GM18861 (cell line): Measurements from ENCODE around the gene ARAP3.
"Not testable (repeated sequence)": the region's sequence is repeated elsewhere in the genome, so short reads cannot be mapped to it uniquely, and the experiment has no call there.

ENCODE experiments used
- ATAC-seq: cut with Tn5 transposase; IDR thresholded peaks from one replicate; pipeline ENCODE4 v1.9.1; 2021; ENCODE audit not compliant: unreplicated experiment

Gene ARAP3, protein sequence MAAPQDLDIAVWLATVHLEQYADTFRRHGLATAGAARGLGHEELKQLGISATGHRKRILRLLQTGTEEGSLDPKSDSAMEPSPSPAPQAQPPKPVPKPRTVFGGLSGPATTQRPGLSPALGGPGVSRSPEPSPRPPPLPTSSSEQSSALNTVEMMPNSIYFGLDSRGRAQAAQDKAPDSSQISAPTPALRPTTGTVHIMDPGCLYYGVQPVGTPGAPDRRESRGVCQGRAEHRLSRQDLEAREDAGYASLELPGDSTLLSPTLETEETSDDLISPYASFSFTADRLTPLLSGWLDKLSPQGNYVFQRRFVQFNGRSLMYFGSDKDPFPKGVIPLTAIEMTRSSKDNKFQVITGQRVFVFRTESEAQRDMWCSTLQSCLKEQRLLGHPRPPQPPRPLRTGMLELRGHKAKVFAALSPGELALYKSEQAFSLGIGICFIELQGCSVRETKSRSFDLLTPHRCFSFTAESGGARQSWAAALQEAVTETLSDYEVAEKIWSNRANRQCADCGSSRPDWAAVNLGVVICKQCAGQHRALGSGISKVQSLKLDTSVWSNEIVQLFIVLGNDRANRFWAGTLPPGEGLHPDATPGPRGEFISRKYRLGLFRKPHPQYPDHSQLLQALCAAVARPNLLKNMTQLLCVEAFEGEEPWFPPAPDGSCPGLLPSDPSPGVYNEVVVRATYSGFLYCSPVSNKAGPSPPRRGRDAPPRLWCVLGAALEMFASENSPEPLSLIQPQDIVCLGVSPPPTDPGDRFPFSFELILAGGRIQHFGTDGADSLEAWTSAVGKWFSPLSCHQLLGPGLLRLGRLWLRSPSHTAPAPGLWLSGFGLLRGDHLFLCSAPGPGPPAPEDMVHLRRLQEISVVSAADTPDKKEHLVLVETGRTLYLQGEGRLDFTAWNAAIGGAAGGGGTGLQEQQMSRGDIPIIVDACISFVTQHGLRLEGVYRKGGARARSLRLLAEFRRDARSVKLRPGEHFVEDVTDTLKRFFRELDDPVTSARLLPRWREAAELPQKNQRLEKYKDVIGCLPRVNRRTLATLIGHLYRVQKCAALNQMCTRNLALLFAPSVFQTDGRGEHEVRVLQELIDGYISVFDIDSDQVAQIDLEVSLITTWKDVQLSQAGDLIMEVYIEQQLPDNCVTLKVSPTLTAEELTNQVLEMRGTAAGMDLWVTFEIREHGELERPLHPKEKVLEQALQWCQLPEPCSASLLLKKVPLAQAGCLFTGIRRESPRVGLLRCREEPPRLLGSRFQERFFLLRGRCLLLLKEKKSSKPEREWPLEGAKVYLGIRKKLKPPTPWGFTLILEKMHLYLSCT (N-terminal part only)

DNA sequence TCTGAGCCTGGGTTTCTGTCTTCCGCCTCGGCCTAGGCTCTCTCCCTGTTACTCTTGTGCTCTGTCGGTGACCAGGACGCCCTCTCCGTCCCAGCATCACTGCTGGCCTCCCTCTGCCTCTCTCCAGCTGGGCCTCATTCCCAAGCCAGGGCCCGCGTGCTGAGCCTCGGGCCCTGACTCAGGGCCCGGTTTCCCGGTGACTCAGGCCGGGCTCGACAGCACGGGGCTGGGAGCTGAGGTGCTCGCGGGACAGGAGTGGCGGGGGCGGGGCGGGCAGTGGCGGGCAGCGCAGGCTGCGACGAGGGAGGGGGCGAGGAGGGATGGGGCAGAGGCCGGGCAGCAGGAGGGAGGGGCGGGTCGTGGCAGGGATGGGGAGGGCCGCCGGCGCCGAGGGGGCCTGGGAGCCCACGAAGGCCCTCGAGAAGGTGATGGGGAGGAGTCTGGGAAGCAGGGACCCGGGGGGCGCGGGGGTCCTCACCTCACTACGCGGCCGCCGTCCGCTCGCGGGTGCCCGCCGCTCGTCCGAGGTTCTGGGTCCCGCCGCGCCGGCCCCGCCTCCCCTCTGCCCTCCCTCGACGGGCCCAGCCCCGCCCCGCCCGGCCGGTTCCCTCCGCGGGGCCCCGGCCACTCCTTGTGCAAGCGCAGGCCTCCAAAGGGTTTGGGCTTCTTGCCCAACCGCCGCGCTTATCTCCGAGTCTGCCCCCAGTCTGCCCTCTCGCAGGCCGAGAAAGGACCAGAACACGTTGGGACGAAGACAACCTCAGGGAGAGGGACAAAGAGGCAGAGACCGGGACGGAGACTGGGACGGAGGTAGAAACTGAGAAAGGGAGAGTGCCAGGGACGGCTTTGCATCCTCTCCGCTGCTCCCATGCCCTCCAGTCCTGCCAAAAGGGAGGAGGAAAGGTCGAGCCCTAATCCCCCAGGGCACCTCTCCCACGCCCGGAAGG, at the start of gene ARAP3:
ARAP3 (minus strand) TSS at position 536 of the 947 bp plus-strand sequence. CDS start 1,744 bp downstream, outside the sequence.
- no peak for ATAC-seq

DNA sequence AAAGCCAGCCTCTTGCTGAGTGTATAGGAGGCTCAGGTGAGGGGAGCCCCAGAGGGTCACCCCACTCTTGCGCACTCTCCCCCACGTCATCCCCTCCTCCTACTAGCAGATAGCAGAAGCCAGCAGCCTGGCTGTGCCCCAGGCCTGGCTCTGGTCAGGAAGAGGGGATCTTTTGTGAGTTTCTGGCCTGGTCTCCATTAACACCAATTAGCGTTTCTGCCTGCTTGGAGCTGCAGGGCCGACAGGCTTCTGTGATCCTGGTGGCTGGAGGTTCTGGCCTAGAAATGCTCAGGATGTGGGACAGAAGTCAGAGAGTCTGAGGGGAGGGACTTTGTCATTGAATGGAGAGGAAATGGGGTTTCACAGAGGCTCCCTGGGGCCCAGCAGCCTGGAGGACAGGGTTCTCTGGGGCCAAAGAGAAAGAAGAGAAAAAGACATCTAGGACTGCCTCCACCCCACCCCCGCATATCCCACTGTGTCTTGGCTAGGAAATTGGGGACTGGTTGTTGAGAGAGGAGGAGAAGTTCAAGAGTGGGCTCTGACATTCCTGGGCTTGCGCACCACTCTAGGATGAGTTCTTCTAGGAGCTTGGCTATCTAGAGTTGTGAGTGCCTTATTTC, 47.5 kb upstream of the ARAP3 start:
- no peak for ATAC-seq

DNA sequence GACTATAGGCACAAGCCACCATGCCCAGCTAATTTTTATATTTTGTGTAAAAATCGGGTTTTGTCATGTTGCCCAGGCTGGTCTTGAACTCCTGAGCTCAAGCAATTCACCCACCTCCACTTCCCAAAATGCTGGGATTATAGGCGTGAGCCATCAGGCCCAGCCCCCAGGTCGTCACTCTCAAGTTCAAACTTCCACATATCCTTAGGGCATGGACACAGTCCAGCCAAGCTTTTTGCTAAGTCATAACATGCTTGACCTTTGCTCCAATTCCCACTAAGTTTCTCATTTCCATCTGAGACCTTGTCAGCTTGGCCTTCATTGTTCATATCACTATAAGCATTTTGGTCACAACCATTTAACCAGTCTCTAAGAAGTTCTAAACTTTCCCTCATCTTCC, 43.9 kb upstream of the ARAP3 start:
- no peak for ATAC-seq

DNA sequence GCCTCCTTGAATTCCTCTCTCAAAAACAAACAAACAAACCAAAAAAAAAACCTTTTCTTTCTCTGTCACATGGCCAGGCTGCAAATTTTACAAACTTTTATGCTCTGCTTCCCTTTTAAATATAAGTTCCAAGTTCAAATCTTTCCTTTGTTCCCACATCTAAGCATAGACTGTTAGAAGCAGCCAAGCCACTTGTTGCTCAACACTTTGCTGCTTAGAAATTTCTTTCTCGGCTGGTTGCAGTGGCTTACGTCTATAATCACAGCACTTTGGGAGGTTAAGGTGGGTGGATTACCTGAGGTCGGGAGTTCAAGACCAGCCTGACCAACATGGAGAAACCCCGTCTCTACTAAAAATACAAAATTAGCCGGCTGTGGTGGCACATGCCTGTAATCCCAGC, 43.1 kb upstream of the ARAP3 start:
- ATAC-seq = not testable (repeated sequence)

DNA sequence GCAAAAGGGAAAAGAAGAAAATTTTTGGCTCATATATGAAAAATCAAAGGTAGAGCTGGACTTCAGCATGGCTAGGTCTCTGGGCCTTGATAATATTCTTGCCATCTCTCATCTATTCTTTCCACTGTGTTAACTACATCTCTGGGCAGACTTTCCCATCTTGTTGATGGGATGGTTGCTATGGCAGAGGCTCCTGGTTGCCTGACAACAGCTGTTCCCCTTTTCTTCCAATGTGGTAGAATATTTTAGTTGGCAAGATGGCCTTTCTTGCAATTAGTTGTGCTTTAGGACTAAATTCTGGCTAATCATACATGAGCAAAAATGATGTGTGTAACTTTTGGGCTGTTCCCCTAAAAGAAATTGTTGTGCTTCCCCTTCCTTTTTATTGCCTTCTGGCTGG, 40.2 kb upstream of the ARAP3 start:
- no peak for ATAC-seq

DNA sequence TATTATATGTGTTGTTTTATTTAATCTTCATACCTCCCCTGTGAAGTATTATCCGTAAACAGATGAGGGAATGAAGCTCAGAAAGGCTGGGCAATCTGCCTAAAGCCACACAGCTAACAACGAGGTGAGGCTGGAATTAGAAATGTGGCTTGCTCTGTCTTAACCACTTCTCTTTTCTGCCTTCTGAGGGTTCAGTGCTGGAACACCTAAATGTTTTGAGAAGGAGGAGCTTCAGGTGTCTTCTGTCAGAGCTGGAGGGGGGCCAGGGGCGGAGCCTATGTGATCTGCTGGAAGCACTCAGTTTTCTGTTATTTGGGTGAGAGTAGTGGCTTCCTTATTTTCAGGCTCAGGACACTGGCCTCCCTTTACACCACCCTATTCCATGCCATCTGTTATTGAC, 35.0 kb upstream of the ARAP3 start:
- no peak for ATAC-seq

DNA sequence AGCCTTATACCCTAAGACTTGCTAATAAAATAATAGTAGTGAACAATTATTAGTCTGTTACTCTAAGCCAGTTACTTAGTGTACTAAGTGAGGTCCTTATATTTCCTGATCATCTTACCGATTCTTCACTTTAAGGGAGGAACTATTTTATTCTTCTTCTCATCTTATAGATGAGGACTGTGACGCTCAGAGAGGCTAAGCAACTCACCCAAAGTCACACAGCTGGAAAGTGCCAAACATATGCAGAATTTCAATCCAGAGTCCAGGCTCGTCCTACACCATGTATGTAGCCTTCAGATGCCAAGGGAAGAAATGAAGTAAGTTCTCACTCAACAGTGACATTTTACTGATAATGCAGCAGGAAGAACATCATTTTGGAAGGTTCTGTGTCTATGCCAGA, 34.4 kb upstream of the ARAP3 start:
- ATAC-seq = no peak

DNA sequence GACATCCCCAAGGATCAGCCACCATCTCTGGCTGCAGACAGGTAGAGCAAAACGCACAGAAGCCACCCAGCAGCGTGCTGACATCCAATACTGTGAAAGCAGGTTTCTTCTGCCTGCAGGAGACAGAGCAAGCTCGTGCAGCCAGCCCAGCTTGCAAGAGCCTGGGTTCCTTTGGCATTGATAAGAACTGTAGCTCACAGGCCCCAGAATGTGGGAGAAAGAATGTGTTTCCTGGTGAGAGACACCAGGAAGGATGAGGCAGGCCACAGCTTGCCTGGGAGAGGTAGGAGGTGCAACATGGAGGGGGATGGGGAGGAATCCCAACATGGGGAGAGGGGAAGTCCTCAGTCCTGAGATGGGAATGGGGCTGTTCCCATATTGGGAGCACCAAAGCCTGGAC, 34.0 kb upstream of the ARAP3 start:
- no peak for ATAC-seq

DNA sequence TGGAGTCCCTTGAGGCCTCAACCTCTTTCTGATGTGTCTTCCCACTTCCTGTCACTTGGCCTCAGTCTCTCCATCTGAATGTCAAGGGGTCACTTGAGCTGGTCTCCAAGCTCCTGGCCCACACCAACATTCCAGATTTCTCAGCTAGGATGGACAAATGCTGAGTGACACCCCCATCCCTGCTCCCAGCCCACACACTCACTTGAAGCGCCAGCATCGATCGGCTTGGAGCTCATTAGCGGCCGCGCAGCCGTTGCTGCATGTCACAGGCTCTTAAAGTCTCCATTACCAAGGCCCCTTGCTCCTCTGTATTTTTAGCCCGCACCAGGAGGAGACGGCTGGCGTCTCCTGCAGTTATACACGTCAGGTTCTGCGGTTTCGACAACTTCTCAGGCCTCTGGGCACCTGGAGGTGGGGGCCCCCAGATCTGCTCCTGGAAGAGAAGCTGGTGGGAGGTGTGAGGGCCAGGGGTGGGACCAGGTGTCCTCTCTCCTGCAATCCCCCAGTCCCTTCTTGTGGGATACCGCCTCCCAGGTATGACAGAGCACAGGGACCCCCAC, 33.4 kb upstream of the ARAP3 start:
- no peak for ATAC-seq

DNA sequence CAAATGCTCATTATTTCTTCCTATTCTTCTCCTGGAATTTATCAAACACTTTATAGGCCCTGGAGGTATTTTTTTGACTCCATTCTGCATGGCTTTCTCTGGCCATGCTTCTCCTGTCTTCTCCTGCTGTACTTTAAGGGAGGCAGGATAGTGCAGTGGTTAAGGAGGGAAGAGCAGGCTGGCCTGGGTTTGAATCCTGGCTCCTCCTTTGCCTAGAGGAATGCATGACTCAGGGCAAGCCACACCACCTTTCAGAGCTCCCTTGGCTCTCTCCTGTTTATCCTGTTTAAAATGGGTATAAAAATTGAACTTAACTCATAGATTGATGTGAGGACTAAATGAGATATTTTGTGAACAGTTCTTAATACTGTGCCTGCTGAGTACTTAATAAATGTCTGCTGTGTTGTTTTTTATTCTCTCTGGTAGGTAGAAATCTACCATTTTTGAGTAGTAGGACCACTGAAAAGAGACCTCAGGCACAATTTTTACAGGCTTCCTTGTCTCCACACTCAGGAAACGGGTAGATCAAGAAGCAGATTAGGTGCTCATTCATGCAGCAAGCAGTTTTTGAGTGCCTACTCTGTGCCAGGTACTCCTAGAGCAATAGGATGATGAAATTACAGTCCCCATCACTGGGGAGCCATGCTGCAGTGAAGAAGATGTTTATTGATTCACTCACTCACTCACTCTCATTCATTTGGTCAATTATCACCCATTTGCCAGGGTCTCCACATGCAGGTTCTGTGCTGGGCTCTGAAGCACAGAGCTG, 32.7 kb upstream of the ARAP3 start:
- no peak for ATAC-seq

DNA sequence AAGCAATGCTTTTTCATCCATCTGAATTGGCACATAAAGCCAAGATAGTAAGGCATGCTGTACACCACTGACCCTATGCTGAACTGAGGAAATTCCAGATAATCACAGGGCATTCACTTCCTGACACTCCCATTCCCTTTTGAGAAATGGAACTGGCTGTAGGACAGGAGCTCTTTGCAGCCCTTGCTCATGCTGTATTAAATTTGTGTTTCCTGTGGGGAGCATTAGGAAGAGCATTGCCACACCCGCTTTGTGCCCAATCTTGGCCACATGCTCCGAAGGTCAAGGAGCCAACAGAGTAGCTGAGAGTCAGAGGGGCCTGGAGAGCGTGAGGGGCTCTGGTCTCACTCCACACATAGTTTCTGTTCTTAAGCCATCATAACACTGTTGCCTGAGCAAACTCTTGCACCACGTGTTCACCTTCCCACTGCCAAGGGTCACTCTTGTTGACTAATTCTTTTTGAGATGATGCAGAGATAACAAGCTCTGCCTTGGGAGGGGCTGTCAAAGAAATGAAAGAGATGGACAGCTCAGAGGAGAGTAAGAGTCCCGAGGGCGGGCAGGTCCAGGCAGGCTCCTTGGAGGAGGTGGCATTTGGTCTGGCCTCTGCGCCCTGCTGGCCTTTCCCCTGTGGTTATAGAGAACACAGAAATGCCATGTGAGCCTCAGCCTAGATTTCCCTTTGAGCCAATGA, 31.7 kb upstream of the ARAP3 start:
- no peak for ATAC-seq

DNA sequence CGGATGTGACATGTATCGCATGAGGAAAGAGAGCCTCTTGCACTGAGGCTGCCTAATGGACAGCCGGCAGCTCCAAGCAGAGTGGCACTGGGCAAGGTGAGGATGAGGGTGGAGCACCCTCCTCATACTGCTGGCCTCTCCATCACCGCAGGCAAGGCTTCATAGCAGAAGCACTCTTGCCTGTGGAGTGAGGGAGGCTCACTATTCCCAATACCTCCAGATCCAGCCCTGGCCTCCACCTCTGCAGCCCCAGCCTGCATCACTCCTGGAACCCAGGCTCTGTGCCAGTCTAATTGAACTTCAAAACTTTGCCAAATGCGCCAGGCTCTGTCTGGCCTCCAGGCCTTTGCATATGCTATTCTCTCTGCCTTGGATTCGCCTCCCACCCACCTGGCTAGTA, 29.7 kb upstream of the ARAP3 start:
- no peak for ATAC-seq

DNA sequence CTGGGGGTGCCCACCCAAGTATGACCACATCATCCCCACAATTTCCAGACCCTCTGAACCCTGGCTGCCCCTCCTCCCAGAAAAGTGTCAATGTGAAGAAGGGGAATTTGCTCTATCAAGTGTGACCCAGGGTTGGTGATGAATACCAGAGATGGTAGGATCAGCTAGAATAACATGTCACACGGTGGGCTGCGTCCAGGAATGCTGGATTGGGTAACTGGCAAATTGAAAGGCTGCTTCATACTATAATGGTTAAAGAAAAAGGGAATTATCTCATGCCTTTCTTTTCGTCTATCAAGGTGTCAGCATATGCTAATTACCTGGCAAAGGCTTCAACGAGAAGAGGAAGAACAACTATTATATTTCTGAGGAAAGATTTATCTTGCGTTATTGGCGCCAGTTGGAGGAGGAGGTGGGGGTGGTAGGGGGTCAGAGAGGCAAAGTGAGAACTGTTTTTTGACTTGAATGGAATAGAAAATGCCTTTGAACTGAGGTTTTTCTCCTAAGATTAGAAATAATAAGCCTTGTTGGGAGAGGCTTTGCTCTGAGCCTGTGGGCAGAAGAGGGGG, 27.8 kb upstream of the ARAP3 start:
- ATAC-seq = no peak

DNA sequence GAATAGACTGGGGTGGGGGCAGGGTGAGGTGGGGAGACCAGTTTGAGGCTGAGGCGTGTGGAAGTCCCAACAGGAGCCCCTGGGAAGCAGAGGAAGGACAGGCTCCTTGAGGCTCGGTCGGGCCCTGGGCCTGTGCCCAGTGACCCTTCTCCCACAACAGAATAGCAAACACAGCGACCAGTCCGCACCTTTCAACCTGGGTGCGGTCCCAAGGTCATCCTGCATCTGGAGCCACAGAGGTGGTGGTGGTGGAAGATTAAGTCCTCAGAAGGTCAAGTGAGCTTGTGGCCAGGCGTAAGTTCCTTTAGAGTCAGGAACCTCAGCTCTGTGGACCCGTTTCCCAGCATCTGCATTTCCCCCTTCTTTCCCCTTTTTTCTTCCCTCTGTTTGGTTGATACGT, 26.0 kb upstream of the ARAP3 start:
- ATAC-seq = no peak

DNA sequence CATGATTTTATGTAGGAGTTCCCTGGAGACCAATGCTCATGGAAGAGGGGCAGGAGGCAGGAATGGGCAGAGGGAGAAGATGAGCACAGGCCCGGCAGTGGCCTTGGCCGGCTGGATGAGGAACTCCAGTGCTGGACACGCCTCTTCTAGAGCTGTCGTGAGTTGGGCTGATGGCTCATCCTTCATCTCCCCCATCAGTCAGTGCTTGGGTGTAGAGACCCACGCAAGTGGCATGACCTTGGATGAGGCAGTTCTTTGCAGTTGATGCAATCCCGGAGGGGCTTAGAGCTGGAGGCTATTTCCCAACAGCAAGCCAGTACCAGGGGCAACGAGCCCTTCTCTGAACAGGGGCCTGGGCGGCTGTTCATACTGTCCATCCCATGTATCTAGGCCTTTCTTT, 25.5 kb upstream of the ARAP3 start:
- no peak for ATAC-seq

DNA sequence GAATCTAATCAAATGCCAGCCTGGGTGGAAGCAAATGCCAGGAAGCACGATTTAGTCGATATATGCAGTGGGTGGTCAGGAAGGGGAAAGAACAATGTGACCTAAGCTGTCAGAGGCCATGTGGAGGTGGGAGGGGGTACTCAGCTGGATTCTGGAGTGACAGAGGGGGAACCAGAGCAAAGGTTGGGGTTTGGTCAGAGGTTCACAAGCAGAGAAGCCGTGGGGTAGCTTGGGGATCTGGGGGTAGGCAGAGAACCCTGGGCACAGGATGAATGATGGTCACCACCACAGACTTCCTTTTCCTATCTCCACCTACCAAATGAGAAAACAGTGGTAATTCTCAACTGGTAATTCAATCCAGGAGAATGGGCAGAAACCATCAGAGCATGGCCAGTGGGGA, 24.1 kb upstream of the ARAP3 start:
- ATAC-seq = no peak

DNA sequence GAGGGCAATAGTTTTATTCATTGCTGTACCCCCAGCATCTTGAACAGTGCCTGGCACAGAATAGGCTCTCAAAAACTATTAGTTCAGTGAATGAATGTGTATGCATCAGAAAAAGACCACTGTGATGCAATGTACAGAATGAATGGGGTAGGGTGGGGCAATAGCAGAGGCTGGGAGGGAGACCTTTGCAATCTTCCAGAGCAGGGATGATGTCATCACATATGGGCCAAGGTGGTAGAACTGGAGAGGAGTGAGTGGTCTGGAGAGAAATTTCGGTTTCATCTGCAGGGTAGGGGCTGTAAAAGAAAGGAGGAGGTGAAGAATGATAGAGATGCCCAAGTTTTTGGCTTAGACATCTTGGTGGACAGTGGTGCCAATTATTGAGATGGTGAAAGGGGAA, 23.4 kb upstream of the ARAP3 start:
- ATAC-seq = no peak
